ENCODE measurements around the gene NIPBL. TPM values are rescaled to one million over a fixed set of nuclear protein-coding genes. Genes with fewer than 3 reads are reported as not detected.

The NIPBL gene
- total RNA-seq, 1 experiment from 2014 or later: 45.1 TPM

GRCh38 chr5:37077146-37077545, 200.6 kb downstream of the NIPBL start:
- no TSS peak for BruUV-seq (replicated peaks)

More at GRCh38 chr5:37077146-37077545, 200.6 kb downstream of the NIPBL start:
- H3K4me1 ChIP-seq (ENCODE audit: control insufficient read depth in 1 of 2, insufficient read depth in 2 of 2, low read length in 2 of 2): no peaks in the 10 kb centered on the region
- H3K9me2 ChIP-seq (ENCODE audit: insufficient read depth): no peaks in the 10 kb centered on the region
- H3K9me3 ChIP-seq (ENCODE audit: control insufficient read depth in 1 of 2, insufficient read depth in 1 of 2, low read depth in 1 of 2, low read length in 2 of 2): no peaks in the 10 kb centered on the region
- no peak overlapping the region for H3K4me3 ChIP-seq (replicated peaks in 1 of 2; ENCODE audit: low read depth in 1 of 2, low read length in 2 of 2)
- TF ChIP-seq EZH2 (IDR thresholded peaks at IDR 0.05): no peak
- TF ChIP-seq SRF (IDR thresholded peaks at IDR 0.05; ENCODE audit: low read depth): no peak
- no peak for TF ChIP-seq SP1 (IDR thresholded peaks at IDR 0.05; ENCODE audit: low read depth)
- no peak for TF ChIP-seq SIN3A (IDR thresholded peaks at IDR 0.05; ENCODE audit: low read depth)
- TF ChIP-seq ATF3 (IDR thresholded peaks at IDR 0.05): no peak
- TF ChIP-seq ZBTB33 (IDR thresholded peaks at IDR 0.05; ENCODE audit: extremely low read depth, insufficient replicate concordance, low read length): no peak
- TF ChIP-seq CEBPB (IDR thresholded peaks at IDR 0.05; ENCODE audit: low read depth): no peak
- no peak for TF ChIP-seq CTCF (IDR thresholded peaks at IDR 0.05 in 2 of 3, conservative IDR thresholded peaks at IDR 0.05 in 1 of 3; ENCODE audit: borderline replicate concordance in 1 of 3, insufficient read depth in 1 of 3, low read depth in 2 of 3, low read length in 2 of 3)
- no peak for TF ChIP-seq POLR2A (IDR thresholded peaks at IDR 0.05; ENCODE audit: borderline replicate concordance, extremely low read depth, insufficient read depth, insufficient read length)
- TF ChIP-seq REST (IDR thresholded peaks at IDR 0.05; ENCODE audit: low read depth): no peak
- no peak for TF ChIP-seq ZFX (IDR thresholded peaks at IDR 0.05)
- intact Hi-C loops (cut with micrococcal nuclease): no loop called here
- no peak overlapping the region for H2AFZ ChIP-seq (ENCODE audit: low read depth, low read length, poor library complexity, severe bottlenecking)
- DNase-seq (ENCODE audit: low read depth, low spot score) (no peak), ATAC-seq (no peak)
- no peaks in the 10 kb centered on the region for H4K20me1 ChIP-seq (ENCODE audit: insufficient read depth)
- no peaks in the 10 kb centered on the region for H3K79me2 ChIP-seq (ENCODE audit: insufficient read depth, low read length)
- CTCF ChIA-PET: no interaction called here
- H3K36me3 ChIP-seq (ENCODE audit: control insufficient read depth in 1 of 2, insufficient read depth in 2 of 2, low read length in 2 of 2): no peaks in the 10 kb centered on the region
- no peak overlapping the region for H3K27ac ChIP-seq (ENCODE audit: low read depth, low read length)
- no peaks in the 10 kb centered on the region for H3K27me3 ChIP-seq (ENCODE audit: insufficient read depth, low read length)
- no peak overlapping the region for H3K4me2 ChIP-seq (ENCODE audit: low read length)
- RAD21 ChIA-PET (ENCODE audit: low non-redundant PET in 1 of 2, low total read pairs in 2 of 2, uncharacterized antibody in 2 of 2, unreplicated experiment in 2 of 2): no interaction called here
- H3K9ac ChIP-seq (ENCODE audit: low read length): no peak overlapping the region
- POLR2A ChIA-PET: no interaction called here
